Fibroblast of skin of back (primary cell): Measurements from ENCODE around the gene NTSR1.

Experiments
- DNase-seq: peaks from one replicate; pipeline ENCODE4 v3.0.0-alpha.2; 2013

NTSR1 gene

DNA sequence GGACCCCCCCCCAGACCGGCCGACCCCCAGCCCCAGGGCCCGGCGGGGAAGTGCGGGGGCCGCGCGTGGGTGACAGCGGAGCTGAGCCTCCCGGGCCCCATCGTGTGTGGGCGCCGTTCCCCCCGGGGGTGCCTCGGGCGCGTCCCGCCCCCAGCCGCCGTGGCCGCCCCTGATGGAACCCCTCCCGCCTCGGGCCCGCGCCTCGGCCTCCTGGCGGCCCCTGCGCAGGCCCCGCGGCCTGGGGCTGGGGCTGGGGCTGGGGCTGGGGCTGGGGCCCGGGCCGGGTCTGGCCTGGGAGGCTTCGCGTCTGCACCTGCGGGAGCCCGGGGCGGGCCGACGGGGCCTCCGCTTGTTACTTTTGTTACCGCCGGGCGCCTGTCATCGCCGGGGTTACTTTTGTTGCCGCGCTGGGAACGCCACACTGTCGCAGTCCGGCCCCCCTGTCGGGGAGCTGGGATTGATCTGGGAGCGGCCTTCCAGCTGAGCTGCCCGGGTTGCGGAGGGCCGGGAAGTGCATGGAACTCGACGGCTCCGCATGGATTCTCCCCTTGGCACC, 96.6 kb downstream of the NTSR1 start:
- DNase-seq = no peak

DNA sequence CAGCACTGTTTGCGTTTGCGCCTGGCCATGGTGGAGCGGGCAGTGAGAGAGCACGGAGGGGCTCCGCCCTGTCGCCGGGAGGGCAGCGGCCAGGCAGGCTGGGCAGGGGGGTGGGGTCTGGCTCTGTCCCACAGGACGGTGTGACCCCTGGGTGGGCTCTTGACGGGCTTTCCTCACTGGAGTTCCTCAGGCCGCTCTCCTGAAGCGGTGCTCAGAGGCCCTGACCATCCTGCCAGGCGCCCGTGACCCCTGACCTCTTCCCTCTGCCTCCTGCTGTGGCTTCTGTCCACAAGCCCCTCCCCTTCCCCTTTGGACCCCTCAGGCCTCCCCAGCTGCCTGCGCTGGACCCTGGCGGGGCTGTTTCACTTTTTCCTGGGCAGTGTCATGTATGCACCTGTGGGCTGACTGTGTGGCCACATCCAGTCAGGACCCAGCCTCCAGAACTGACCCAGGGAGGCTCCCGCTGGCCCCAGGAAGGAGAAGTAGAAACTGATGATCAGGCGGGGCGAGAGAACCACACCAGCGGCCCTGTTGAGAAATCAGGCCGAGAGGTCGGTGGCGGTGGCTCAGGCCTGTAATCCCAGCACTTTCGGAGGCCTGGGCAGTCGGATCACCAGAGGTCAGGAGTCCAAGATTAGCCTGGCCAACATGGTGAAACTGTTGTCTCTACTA, 97.2 kb downstream of the NTSR1 start:
- no peak for DNase-seq

DNA sequence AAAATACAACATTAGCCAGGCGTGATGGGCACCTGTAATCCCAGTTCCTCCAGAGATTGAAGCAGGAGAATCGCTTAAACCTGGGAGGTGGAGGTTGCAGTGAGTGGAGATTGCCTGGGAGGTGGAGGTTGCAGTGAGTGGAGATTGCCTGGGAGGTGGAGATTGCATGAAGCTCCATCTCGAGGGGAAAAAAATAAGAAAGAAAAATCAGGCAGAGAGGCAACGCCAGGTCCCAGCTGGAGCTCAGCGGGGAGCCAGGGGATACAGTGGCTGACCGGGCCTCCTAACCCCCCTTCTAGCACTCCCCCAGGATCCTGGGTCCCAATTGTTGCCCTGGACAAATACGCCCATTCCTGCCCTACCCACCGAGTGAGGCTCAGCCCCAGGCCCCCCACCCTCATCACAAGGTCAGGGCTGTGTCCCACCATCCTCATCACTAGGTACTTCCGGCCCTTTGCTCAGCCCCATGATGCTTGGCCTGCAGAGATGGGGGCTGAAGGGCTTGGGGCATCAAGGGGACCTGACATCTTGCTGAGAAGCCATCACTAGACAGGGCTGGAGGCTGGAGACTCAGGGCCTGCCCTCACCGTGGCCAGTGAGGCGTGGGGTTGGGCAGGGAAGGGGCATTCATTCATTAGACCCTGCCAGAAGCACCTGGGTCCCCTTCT, 97.9 kb downstream of the NTSR1 start:
- no peak for DNase-seq

DNA sequence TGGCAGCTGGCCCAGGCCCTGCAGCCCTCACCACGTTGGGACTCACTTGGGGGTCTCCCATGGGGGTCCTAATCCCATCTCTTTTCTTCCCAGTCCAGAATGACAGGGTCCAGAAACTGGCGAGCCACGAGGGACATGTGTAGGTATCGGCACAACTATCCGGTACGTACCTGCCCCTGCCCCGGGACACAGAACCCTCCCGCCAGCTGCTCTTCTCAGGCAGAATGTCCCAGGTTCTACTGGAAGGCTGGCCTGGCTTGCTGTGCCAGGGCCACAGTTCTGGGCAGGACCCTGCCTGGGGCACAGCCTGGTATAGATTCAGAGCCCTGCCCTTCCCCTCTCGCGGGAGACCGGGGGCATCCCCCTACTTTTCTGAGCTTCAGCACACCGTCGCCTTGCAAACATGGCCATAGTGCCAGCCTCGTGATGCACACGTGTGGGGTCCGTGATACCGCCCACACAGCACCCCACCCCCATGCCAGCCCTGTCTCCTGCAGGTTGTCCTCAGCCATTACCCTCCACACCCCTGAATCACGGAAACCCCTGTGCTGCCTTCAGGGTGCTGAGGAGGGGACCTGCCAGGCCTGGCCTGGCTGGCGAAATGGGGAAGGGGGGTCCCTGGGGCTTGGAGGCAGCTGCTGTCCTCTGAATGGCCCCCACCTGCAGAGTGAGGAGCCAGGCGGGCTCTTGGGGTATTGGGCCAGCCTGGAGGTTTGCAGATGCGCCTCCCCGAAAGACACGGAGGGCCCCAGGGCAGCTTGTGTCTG, 99.0 kb downstream of the NTSR1 start:
- no peak for DNase-seq

DNA sequence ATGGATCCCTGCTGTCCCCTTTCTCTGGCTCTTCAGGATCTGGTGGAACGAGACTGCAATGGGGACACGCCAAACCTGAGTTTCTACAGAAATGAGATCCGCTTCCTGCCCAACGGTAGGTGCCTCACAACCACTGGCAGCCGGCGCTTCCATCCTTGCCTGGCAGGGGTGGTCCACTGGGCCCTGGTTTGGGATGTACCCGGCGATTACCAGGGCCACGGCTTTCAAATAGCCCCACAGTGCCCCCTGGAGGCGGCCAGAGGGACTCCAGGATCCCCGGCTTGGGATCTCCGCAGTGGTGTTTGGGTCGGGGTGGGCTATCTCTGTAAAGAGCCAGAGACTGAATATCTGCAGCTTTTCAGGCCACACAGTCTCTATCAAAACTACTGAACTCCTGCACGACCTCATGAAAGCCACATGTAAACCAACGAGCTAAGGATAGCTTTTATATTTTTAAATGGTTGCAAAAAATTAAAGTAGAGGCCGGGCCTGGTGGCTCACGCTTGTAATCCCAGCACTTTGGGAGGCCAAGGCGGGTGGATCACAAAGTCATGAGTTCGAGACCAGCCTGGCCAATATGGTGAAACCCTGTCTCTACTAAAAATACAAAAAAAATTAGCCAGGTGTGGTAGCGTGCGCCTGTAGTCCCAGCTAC, 99.7 kb downstream of the NTSR1 start:
- peak; percentile 59 for DNase-seq

DNA sequence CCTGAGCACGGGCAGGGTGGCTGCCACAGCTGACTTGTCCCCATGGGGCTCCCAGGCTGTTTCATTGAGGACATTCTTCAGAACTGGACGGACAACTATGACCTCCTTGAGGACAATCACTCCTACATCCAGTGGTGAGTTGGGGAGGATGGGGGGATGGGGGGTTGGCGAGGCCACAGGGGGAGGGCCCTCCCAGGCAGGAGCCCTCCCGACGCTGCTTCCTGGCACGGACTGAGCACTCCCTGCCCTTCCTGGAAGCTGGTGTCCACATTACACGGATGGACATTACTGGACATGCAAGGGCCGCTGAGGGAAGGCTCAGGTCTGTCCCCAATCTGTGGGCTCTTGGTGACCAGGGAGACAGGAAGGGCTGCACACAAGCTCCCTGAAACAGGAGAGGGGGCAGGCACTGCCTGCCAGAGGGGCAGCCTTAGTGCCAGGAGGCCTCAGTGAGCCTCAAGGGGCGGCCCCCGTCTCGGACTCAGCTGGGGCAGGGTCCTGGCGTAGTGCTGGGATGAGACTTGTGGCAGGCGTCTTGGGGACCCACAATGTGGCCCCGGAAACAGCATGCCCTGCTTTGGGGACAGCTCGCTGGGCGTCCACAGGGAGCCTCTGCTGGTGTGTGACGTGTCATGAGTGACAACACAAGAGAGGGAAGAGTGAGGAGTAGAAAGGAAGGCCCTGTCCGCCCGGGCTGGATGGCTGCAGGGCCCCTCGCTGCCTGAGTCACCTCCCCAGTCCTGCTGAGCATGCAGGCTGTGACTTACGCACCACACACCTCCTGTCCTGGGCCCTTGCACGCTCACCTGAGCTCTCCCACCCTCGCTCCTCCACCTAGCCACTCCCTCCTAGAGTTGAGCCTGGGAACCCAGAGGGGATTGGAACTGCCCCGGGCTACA, 101.1 kb downstream of the NTSR1 start:
- no peak for DNase-seq

DNA sequence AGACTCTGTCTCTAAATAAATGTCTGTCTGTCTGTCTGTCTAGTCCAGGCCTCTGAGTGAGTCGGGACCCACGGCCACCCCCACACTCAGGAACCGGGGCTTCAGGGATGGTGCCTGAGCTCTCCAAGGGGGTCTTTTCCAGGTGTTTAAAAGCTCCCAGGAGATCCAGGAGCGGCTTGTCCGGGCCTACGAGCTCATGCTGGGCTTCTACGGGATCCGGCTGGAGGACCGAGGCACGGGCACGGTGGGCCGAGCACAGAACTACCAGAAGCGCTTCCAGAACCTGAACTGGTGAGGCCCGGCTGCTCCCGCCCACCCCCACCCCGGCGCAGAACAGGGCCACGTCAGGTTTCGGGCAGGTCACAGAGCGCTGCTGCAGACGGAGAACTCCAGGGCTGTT, 102.7 kb downstream of the NTSR1 start:
- no peak for DNase-seq

DNA sequence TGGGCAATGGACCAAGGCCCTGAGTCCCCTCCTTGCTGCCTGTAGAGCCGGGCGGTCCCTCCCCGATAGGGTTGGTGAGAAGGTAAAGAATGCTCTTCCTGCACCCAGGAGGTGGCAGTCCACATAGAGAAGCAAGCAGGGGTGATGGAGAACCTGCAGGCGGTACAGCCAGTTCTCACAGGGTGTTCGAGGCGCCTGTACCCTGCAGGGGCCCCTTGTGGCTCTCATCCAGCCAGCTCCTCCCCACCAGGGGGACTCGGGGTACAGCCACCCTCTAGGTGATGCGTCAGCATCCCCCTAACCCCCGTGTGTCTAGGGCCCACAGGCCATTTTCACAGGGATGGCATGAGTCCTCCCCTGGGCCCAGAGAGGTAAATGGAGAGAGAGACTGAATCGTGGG, 103.1 kb downstream of the NTSR1 start:
- no peak for DNase-seq
